NCI-H128 (cell line): ENCODE data around the gene RARRES1.

Experiments used
- DNase-seq: peaks from one replicate; lab custom pipeline; 2025; ENCODE audit not compliant: unreplicated experiment; lab: John Stamatoyannopoulos, UW

Gene RARRES1

GRCh38 chr3:158735296-158736033, 3.2 kb upstream of the RARRES1 start:
- DNase-seq, result no peak

GRCh38 chr3:158733656-158734055, 1.4 kb upstream of the RARRES1 start:
- no peak for DNase-seq

- DNase-seq, result no peak
Observed at GRCh38 chr3:158732856-158733200, 571 bp upstream of the RARRES1 start.

GRCh38 chr3:158731486-158731885, 771 bp downstream of the RARRES1 start:
- no peak for DNase-seq

GRCh38 chr3:158728851-158729250, 3.4 kb downstream of the RARRES1 start:
- DNase-seq, result no peak

GRCh38 chr3:158728061-158728377, 4.2 kb downstream of the RARRES1 start:
- DNase-seq, result no peak

- peak; percentile 67 for DNase-seq
Observed at GRCh38 chr3:158727206-158728060, 4.8 kb downstream of the RARRES1 start.

GRCh38 chr3:158725348-158726011, 6.8 kb downstream of the RARRES1 start:
- DNase-seq, result no peak

GRCh38 chr3:158723991-158724390, 8.3 kb downstream of the RARRES1 start:
- DNase-seq, result no peak

GRCh38 chr3:158722108-158722507, 10.1 kb downstream of the RARRES1 start:
- no peak for DNase-seq

GRCh38 chr3:158718490-158719170, 13.6 kb downstream of the RARRES1 start:
- DNase-seq, result no peak

- DNase-seq, result no peak
Observed at GRCh38 chr3:158717576-158717975, 14.7 kb downstream of the RARRES1 start.

- no peak for DNase-seq
Observed at GRCh38 chr3:158713094-158713499, 19.2 kb downstream of the RARRES1 start.

- no peak for DNase-seq
Observed at GRCh38 chr3:158712443-158712842, 19.8 kb downstream of the RARRES1 start.

- no peak for DNase-seq
Observed at GRCh38 chr3:158711886-158712285, 20.4 kb downstream of the RARRES1 start.

GRCh38 chr3:158710601-158711000, 21.7 kb downstream of the RARRES1 start:
- no peak for DNase-seq

GRCh38 chr3:158709666-158710083, 22.6 kb downstream of the RARRES1 start:
- no peak for DNase-seq

GRCh38 chr3:158703566-158703965, 28.7 kb downstream of the RARRES1 start:
- DNase-seq, result no peak

- DNase-seq, result no peak
Observed at GRCh38 chr3:158702815-158703481, 29.3 kb downstream of the RARRES1 start.

GRCh38 chr3:158701420-158702065, 30.7 kb downstream of the RARRES1 start:
- DNase-seq, result no peak
